ENCODE measurements around the gene CIC. TPM values are rescaled to one million over a fixed set of nuclear protein-coding genes. Genes with fewer than 3 reads are reported as not detected.
A peak's percentile ranks its signal among the peaks of the same experiment; 100 is the strongest.

CIC gene
- total and polyA plus RNA-seq, 2 of the 13 experiments (the other 11 are each of a cell fraction or from before 2014, with no cell fraction given), result 5.9 to 8.0 TPM

DNA sequence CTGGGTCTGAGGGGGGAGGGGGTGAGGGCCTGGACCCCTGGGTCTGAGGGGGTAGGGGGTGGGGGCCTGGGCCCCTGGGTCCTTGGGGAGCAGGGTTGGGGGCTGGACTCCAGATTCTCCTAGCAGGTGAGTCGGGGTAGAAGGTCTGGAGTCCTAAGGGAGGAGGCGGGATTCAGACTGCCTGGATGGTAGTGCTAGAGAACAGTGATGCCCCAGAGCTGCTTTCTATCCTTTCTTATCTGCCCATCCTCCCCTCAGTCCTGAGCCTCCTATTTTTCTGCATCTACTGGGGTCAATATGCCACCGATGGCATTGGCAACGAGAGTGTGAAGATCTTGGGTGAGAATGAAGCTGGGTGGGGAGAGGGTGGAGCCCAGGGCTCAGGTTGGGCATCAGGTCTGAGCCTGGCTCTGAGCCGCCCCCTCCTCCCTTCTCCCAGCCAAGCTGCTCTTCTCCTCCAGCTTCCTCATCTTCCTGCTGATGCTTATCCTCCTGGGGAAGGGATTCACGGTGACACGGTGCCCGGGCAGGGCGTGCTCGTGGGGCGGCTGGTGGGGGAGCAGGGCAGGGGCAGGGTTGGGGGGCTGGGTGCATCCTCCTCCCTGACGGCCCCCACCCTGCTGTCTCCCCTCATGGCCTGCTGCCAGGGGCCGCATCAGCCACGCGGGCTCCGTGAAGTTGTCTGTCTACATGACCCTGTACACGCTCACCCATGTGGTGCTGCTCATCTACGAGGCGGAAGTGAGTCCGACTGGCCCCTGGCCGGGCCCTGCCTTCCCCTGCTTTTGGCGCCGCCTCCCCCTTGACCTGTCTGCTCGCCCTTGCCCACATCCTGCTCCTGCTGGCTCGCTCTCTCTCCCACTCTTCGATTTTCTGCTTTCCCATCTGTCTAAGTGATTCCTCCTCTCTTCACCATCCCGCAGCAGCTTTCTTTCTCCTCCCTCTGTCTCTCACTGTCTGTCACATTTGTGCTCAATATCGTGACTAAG, 47.5 kb downstream of the CIC start (continued):
- no peak for TF ChIP-seq ZNF333 (CRISPR knock-in tag; IDR thresholded peaks at IDR 0.05; ENCODE audit: borderline replicate concordance)
- no peak for TF ChIP-seq MED1 (CRISPR knock-in tag; IDR thresholded peaks at IDR 0.05)
- no peak for TF ChIP-seq FOXM1 (CRISPR knock-in tag; IDR thresholded peaks at IDR 0.05)
- no peak for TF ChIP-seq HOXD1 (CRISPR knock-in tag; IDR thresholded peaks at IDR 0.05)
- no peak for TF ChIP-seq KDM2A (CRISPR knock-in tag; IDR thresholded peaks at IDR 0.05; ENCODE audit: borderline replicate concordance, low read depth)
- no peak for TF ChIP-seq YY1 (IDR thresholded peaks at IDR 0.05; ENCODE audit: insufficient read depth, insufficient replicate concordance, low read depth, low read length)
- TF ChIP-seq, protein P1, sequence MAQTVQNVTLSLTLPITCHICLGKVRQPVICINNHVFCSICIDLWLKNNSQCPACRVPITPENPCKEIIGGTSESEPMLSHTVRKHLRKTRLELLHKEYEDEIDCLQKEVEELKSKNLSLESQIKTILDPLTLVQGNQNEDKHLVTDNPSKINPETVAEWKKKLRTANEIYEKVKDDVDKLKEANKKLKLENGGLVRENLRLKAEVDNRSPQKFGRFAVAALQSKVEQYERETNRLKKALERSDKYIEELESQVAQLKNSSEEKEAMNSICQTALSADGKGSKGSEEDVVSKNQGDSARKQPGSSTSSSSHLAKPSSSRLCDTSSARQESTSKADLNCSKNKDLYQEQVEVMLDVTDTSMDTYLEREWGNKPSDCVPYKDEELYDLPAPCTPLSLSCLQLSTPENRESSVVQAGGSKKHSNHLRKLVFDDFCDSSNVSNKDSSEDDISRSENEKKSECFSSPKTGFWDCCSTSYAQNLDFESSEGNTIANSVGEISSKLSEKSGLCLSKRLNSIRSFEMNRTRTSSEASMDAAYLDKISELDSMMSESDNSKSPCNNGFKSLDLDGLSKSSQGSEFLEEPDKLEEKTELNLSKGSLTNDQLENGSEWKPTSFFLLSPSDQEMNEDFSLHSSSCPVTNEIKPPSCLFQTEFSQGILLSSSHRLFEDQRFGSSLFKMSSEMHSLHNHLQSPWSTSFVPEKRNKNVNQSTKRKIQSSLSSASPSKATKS (CRISPR knock-in tag; IDR thresholded peaks at IDR 0.05), result no peak
- no peak for TF ChIP-seq ZNF589 (CRISPR knock-in tag; conservative IDR thresholded peaks at IDR 0.05)
- no peak for TF ChIP-seq IKZF4 (CRISPR knock-in tag; IDR thresholded peaks at IDR 0.05; ENCODE audit: borderline replicate concordance, low read depth, not compliant biosample characterization)
- TF ChIP-seq, protein P2, sequence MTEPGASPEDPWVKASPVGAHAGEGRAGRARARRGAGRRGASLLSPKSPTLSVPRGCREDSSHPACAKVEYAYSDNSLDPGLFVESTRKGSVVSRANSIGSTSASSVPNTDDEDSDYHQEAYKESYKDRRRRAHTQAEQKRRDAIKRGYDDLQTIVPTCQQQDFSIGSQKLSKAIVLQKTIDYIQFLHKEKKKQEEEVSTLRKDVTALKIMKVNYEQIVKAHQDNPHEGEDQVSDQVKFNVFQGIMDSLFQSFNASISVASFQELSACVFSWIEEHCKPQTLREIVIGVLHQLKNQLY (CRISPR knock-in tag; IDR thresholded peaks at IDR 0.05), result no peak
- TF ChIP-seq ZFP36L1 (CRISPR knock-in tag; IDR thresholded peaks at IDR 0.05), result no peak
- TF ChIP-seq ZNF850 (CRISPR knock-in tag; conservative IDR thresholded peaks at IDR 0.05), result no peak
- 0 out of 2 replicates have a peak, but pooled peaks have one; percentile 21 for TF ChIP-seq HDAC2 (CRISPR knock-in tag; IDR thresholded peaks at IDR 0.05)
- no peak for TF ChIP-seq FOSL2 (CRISPR knock-in tag; IDR thresholded peaks at IDR 0.05)
- no peak; the same call in 1 of the 2 replicates for TF ChIP-seq KDM5B (CRISPR knock-in tag; IDR thresholded peaks at IDR 0.05; ENCODE audit: borderline replicate concordance)
- TF ChIP-seq MTF2 (CRISPR knock-in tag; IDR thresholded peaks at IDR 0.05; ENCODE audit: borderline replicate concordance), result no peak
- TF ChIP-seq, protein P3, sequence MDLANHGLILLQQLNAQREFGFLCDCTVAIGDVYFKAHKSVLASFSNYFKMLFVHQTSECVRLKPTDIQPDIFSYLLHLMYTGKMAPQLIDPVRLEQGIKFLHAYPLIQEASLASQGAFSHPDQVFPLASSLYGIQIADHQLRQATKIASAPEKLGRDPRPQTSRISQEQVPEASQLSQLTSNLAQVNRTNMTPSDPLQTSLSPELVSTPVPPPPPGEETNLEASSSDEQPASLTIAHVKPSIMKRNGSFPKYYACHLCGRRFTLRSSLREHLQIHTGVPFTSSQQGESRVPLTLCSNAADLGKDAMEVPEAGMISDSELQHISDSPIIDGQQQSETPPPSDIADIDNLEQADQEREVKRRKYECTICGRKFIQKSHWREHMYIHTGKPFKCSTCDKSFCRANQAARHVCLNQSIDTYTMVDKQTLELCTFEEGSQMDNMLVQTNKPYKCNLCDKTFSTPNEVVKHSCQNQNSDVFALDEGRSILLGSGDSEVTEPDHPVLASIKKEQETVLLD (CRISPR knock-in tag; IDR thresholded peaks at IDR 0.05; ENCODE audit: low read depth), result no peak
- 0 out of 2 replicates have a peak, but pooled peaks have one; percentile 51 for TF ChIP-seq AHR (CRISPR knock-in tag; IDR thresholded peaks at IDR 0.05)
- TF ChIP-seq TGIF2 (CRISPR knock-in tag; IDR thresholded peaks at IDR 0.05), result peak; percentile 68; the same call in 1 of the 2 replicates
- TF ChIP-seq SMARCE1 (IDR thresholded peaks at IDR 0.05; ENCODE audit: borderline replicate concordance), result no peak
- no peak for TF ChIP-seq ZNF143 (CRISPR knock-in tag; IDR thresholded peaks at IDR 0.05)
- TF ChIP-seq, protein P4, sequence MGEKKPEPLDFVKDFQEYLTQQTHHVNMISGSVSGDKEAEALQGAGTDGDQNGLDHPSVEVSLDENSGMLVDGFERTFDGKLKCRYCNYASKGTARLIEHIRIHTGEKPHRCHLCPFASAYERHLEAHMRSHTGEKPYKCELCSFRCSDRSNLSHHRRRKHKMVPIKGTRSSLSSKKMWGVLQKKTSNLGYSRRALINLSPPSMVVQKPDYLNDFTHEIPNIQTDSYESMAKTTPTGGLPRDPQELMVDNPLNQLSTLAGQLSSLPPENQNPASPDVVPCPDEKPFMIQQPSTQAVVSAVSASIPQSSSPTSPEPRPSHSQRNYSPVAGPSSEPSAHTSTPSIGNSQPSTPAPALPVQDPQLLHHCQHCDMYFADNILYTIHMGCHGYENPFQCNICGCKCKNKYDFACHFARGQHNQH (CRISPR knock-in tag; IDR thresholded peaks at IDR 0.05), result no peak
- no peak for TF ChIP-seq ZNF713 (CRISPR knock-in tag; IDR thresholded peaks at IDR 0.05)
